HG02798 (cell line): ENCODE data around the gene FAM81B.
"Not testable (repeated sequence)": the region's sequence is repeated elsewhere in the genome, so short reads cannot be mapped to it uniquely, and the experiment has no call there.

Source experiments
- ATAC-seq: cut with Tn5 transposase; IDR thresholded peaks from one replicate; pipeline ENCODE4 v1.9.1; 2021; ENCODE audit warnings: mild to moderate bottlenecking; ENCODE audit not compliant: unreplicated experiment, poor library complexity

Gene FAM81B, protein sequence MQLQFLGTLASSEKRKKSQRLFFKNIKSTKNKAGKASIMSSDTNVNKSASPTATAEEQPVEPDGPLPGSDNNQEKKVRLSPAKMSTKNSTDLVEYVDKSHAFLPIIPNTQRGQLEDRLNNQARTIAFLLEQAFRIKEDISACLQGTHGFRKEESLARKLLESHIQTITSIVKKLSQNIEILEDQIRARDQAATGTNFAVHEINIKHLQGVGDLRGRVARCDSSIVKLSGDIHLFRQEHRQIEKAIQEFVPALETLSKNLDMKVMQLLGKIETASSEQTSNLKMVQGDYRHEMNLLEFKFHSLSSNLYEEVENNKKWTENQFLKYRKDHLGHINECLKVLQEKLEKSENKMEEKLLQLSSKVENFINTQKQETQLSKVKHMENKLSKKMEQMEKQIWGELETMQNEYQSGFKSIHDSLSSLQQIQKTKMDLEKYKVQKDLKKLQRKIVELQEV

DNA sequence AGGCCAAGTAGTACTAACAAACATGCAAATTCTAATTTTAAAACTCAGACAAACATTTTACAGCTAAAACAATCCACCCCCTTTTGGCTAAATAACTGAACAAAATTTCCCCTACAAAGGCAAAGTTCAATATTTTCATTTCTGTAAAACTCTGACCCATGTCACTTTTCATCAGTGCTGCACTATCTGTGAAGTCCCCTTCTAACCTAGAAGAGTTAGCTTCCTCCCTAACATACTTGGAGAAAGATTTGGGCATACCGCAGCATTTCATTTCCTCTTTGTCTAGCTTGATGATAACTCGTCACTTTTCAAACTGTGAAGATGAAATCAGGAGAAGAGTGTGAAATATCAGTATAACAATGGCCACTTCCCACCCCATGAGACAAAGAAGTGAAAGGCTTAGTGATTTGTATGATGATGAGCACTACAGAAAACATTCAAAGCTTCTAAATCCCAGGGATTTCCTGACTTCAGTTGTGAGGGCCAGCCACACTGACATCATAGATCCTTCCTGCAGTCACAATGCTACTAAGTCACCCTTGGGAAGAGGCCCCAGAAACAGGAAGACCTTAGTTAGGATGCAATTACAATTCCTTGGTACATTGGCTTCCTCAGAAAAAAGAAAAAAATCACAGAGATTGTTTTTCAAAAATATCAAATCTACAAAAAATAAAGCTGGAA is at the start of gene FAM81B:
FAM81B (plus strand) TSS at position 555 of the 681 bp plus-strand sequence; CDS start at position 579, 24 bp downstream.
- no peak for ATAC-seq

DNA sequence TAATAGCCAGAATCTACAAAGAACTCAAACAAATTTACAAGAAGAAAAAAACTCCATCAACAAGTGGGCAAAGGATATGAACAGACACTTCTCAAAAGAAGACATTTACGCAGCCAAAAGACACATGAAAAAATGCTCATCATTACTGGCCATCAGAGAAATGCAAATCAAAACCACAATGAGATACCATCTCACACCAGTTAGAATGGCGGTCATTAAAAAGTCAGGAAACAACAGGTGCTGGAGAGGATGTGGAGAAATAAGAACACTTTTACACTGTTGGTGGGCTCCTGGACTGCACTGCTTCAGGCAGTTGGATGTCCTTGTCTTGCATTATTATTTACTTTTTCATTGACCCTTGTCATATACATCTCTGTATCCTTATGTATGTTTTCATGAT is 49.7 kb upstream of the FAM81B start:
- ATAC-seq, result not testable (repeated sequence)

DNA sequence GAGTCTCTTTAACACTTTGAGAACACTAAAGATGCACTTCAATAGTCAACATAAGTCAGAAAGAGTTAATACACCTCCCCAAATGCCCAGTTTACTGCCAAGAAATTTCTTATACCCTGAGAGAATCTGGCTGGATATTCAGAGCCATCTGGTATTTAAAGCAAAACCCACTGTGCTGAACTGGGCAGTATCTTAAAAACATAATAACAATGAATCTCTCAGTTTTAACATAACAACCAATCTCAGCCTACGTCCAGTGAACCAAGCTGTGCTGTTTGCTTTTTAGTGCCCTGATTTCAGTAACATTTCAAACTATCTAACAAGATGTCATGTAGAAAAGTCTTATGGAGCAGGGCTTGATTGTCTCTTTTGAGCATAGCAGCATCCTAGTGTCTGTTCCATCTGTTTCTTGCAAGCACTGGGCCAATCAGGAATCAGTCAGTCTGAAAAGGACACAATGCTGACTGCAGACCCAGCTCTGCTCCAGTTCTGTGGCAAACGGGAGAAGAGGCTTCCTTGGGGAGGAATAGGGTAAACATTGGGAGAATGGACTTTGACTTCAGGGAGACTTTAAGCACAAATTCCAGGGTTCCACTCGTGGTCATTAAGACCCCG is 43.6 kb upstream of the FAM81B start:
- ATAC-seq, result no peak

DNA sequence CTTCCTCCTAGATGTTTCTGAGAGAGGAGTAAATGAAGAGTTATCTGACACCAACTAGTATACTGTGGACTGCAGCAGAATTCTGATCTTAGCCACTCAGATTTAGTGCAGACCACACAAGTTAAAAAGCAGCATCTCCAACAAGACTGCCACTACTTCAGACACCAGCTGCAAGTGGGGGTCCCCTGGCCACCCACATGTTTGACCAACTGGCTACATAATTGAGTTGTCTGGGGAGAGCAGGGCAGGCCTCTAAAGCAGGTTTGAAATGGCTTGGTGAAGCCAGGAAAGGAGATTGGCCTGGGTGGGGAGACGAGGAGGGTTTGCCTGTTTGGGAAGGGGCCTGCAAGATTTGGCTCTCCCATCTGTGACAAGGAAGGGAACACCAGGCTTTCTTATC is 40.5 kb upstream of the FAM81B start:
- ATAC-seq, result no peak

DNA sequence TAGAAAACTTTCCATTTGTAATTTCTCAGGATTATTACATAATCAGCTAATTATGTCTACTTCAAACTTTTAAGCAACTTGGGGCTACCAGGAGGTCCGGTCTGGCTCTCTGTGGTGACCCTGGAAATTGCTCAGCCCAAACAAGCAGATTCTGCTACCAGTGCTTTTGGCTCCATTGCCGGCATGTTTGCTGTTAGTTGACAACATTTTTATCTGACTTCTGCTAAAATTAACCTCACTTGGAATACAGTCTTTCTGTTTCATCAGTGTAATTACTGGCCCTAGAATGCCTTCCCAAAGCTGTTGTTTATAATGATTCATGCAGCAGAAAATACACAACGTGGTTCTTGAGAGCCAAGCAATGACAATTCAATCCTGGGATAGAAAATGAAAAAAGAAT is 38.5 kb upstream of the FAM81B start:
- ATAC-seq, result no peak

DNA sequence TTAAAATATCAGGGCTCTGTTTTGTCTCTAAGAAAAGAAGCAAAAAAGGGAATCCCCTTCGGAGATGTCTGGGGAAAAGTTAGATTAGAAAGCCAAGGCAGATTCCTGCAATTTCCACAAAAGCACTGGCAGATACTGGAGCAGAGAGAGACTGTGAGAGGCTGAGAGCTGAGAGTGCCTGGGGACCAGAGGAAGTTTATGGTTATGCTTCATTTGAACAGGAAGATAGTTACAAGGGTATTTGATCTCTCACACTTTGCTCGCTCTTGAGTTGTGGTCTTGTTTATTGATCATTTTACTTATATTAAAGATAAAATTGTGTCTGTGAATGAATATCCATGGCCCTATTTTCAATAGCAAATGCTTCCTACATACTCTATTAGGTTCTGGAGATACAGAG is 32.8 kb upstream of the FAM81B start:
- no peak for ATAC-seq

DNA sequence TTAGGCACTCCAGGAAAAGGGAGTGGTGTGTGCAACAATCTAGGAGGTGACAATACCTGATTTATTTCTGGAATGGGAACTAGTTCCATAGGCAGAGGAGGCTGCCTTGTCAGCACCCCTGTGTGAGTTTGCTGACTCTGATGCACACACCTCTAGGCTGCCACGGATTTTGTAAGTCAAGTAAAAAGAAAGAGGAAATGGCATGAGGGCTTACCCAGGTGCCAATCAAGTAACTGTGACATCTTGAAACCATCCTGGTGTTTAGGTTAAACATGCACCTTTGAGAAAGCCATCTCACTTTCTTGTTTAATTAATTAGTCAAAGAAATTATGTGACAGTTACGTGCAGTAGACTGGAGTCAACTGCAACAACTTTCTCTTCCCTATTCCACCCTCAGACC is 32.3 kb upstream of the FAM81B start:
- no peak for ATAC-seq

DNA sequence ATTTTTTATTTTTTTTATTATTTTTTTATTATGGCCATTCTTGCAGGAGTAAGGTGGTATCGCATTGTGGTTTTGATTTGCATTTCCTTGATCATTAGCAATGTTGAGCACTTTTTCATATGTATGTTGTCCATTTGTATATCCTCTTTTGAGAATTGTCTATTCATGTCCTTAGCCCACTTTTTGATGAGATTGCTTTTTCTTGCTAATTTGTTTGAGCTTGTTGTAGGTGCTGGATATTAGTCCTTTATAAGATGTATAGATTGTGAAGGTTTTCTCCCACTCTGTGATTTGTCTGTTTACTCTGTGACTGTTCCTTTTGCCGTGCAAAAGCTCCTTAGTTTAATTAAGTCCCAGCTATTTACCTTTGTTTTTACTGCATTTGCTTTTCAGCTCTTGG is 30.5 kb upstream of the FAM81B start:
- not testable (repeated sequence) for ATAC-seq

DNA sequence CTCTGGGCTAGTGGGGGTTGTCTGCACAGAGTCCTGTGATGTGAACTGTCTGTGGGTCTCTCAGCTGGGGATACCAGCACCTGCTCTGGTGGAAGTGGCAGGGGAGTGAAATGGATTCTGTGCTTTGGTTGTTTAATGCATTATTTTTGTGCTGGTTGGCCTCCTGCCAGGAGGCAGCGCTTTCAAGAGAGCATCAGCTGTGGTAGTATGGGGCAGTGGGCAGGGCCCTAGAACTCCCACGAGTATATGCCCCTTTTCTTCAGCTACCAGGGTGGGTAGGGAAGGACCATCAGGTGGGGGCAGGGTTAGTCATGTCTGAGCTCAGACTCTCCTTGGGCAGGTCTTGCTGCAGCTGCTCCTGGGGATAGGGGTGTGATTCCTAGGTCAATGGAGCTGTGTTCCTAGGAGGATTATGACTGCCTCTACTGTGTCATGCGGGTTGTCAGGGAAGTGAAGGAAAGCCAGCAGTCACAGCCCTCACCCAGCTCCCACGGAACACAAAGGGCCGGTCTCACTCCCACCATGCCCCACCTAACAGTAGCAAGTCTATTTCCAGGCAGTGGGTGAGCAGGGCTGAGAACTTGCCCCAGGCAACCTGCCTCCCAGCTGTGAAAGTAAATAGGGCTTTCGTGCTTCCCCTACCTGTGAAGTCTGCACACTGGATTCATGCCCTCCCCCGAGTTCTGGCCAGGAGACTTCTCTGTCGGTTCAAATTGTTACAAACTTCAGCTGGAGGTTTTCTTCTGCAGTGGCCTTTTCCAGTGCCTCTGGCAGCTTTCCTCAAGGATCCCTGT is 25.7 kb upstream of the FAM81B start:
- no peak for ATAC-seq

DNA sequence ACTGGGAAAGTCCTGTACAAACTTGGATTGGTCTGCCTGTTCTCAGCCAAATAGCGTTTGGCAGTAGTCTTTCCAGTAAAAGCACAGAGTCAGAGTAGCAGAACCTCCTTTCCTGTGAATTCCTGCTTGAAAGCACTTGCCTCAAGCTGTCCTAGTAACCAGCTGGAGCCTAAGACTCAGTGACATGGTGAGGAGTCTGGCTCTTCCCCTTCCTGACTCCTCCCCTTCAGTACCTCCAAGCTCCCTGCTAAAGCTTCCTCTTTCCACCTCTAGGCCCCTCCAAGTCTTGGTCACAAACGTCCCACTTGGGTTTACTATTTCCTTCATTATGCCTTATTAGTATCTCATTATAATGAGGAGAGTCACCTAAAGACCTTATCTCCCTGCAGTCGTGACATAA is 21.4 kb upstream of the FAM81B start:
- no peak for ATAC-seq

DNA sequence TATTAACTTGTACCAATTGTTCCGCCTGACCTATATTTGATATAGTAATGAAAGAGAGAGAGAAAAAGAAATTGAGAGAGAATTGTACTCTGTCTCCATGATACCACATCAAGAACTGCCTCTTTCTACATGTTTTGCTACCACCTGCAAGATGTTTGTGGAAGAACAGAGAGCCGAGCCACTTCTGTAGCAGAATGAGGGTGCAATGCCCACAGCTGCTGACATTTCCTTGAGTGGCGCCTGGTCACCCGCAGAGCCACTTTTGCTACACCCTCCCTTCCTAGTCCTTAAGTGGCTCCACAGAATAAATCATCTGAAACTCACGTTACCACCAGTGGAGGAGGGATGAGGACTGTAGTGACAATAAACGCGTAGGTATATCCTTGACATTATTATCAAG is 17.1 kb upstream of the FAM81B start:
- ATAC-seq, result no peak

DNA sequence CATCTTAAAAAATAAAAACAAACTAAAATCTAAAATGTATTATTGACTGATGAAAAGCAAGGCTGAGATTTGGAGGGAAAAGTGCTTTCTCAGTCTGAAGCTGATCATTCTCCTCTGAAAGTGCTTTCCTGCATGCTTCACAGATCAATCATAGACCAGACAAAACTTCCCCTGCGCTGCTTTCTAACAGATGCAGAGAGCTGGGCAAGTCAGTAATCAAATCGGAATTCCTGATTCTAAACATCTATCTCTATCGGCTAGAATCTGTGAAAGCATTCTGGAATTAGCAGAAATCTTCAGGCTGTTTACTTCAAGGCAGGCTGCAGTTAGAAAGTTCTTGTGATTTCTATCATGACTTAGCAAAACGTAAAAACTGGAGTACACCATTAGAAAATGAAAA is 15.6 kb upstream of the FAM81B start:
- no peak for ATAC-seq

DNA sequence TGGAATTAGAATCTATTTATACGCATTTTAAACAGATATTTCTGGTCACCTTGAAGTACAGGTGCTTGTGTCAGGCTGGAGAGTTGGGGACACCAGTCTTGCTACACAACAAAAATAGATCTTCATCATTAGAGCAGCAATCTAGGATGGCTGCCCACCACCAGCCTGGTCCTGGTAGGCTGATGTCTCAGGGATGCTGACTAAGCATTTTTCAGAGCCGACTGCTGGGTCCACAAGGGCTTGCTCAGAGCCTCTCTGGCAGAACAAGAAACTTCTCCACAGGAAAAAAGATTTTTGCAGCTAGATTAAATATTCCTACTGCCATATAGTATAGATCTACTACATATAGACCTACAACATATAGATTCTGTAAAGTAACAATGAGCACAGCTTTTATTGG is 12.0 kb upstream of the FAM81B start:
- ATAC-seq, result no peak

DNA sequence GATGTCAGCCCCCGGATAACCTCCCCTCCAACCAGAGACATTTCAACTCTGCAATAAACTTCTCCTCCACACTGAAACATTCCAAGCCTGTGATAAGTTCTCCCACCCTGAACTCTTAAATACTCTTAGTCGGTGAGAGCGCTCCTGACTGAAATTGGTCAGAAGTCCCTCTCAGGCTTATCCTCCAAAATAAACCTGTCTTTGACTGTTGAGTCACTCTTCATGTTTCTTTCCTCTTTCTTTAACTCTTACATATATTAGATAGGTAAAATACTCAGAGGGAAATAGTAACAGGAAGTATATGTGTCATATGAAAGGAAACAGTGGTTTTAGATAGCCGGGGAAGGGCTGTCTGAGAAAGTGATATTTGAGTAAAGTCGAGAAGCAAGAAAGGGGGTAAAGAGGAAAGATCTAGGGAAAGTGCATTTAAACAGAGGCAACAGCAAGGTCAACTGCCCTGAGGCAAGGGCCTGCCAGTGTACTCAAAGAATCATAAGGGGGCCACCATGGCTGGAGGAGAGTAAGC is 11.0 kb upstream of the FAM81B start:
- no peak for ATAC-seq

DNA sequence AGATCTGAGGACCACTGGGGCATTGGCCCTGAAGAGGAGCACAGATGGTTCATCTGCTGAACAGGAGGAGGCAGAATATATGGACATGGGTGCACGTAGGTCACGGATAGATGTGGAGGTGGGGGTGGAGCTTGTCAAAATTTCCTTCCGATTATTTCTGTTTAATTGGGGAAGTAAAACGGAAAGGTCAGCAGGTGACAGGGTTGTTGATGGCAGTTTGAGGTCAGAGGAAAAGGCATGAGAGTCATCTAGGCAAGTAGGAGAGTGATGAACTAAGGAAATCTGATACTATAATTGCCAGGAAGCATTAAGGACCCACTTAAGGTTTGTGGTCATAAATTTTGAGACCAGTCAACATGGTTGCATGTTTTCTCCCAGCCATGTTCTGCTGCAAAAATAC is 8.4 kb upstream of the FAM81B start:
- ATAC-seq, result no peak

DNA sequence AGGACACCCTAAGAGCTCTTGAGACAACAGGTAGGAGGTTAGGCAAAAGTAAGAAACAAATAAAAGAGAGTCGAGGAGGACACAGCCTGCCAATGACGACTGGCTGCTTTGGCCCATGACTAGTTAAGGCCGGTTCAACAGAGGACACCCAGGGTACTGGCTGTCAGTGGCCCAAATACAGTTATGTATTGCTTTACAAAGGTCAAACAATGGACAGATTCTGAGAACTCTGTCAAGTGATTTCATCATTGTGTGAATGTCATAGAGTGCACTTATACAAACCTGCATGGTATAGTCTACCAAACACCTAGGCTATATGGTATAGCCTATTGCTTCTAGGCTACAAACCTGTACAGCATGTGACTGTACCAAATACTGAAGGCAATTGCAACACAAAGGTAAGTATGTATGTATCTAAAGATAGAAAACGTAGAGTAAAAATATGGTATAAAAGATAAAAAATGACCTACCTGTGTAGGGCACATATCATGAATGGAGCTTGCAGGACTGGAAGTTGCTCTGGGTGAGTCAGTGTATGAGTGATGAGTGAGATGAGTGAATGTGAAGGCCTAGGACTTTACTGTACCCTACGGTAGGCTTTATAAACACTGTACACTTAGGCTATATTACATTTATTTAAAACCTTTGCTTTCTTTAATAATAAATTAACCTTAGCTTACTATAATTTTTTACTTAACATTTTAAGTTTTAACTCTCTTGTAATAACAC is 6.5 kb upstream of the FAM81B start:
- no peak for ATAC-seq

DNA sequence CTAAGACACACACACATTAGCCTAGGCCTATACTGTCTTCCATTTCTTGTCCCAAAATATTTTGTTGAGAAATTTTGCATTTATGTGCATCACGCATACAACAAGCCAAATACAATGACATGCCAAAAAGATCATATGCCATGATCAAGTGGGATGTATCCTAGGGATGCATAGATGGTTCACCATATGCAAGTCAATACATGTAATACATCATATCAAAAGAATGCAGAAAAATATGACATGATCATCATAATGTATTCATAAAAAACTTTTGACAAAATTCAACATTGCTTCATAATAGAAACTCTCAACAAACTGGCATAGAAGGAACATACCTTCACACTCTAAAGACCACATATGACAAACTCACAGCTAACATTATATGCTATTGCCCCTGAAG is 5.8 kb upstream of the FAM81B start:
- no peak for ATAC-seq

DNA sequence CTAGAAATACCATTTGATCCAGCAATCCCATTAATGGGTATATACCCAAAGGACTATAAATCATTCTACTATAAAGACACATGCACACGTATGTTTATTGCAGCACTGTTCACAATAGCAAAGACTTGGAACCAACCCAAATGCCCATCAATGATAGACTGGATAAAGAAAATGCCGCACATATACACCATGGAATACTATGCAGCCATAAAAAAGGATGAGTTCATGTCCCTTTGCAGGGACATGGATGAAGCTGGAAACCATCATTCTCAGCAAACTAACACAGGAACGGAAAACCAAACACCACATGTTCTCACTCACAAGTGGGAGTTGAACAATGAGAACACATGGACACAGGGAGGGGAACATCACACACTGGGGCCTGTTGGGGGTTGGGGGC is 799 bp downstream of the FAM81B start:
- ATAC-seq, result not testable (repeated sequence)

DNA sequence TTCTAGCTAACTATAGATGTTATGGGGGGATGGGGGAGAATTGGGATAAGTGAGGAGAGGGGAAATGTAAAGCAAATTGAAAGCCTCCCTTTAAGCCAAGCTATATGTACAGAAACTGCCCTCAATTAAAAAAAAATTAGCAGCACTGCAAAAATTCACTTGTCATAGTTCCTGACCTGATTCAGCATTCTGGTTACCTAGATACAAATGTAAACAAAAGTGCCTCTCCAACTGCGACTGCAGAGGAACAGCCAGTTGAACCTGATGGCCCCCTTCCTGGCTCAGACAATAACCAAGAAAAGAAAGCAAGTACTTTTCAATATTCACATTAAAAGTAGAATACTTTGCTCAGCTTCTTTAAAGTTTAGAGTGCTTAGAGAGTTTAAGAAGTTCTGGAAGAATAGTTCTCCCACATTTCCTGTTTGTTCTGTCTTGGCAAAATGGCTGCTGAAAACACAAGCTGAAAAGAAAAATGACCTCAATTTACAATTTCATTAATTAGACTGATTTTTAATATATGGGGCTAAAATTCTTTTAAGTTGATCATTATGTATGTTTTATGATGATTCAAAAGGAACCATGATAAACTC is 1.5 kb downstream of the FAM81B start:
- ATAC-seq, result no peak
